DND-41 (cell line): ENCODE data around the gene SEMA4A.

Source experiments
- ATAC-seq: fragments of 200-7000 bp; cut with Tn5 transposase; 3 replicates; pipeline ENCODE4 v1.9.1; 2021; ENCODE audit warnings: low read depth; ENCODE audit not compliant: insufficient read depth
- DNase-seq: peaks from one replicate; pipeline ENCODE4 v3.0.0-alpha.2; 2020
- H2AFZ ChIP-seq: 2 replicates; pipeline ENCODE4 v1.6.0; 2012; ENCODE audit warnings: low read depth, low read length
- H3K27ac ChIP-seq: 2 replicates; pipeline ENCODE4 v1.5.1; 2012; ENCODE audit warnings: low read length, inconsistent platforms
- H3K27me3 ChIP-seq: fragments of 200-600 bp; sonication (generic); 2 replicates; pipeline ENCODE4 v1.6.0; 2012; ENCODE audit warnings: low read length, mild to moderate bottlenecking, inconsistent platforms; ENCODE audit not compliant: insufficient read depth, poor library complexity
- H3K36me3 ChIP-seq: 2 replicates; pipeline ENCODE4 v1.5.1; 2012; ENCODE audit warnings: low read length, inconsistent platforms; ENCODE audit not compliant: insufficient read depth
- H3K4me1 ChIP-seq: 2 replicates; pipeline ENCODE4 v1.5.1; 2012; ENCODE audit warnings: mild to moderate bottlenecking, low read length; ENCODE audit not compliant: insufficient read depth
- H3K4me2 ChIP-seq: 2 replicates; pipeline ENCODE4 v1.6.0; 2012; ENCODE audit warnings: mild to moderate bottlenecking, moderate library complexity, low read length, inconsistent platforms; ENCODE audit not compliant: insufficient read depth
- H3K4me3 ChIP-seq, 2 experiments: fragments of 200-600 bp in 1 of 2; shearing (Covaris generic) in 1 of 2; 2 replicates each; pipeline ENCODE4 v1.5.1; 2012 to 2016; ENCODE audit warnings: inconsistent platforms in 2 of 2, low read length in 2 of 2, mild to moderate bottlenecking in 2 of 2, low read depth in 1 of 2, moderate library complexity in 1 of 2
- H3K79me2 ChIP-seq: 2 replicates; pipeline ENCODE4 v1.6.0; 2012; ENCODE audit warnings: low read length, inconsistent platforms; ENCODE audit not compliant: insufficient read depth
- H3K9ac ChIP-seq: 2 replicates; pipeline ENCODE4 v1.6.0; 2012; ENCODE audit warnings: low read depth, mild to moderate bottlenecking, inconsistent platforms, low read length, moderate library complexity
- H3K9me3 ChIP-seq: 2 replicates; pipeline ENCODE4 v1.5.1; 2012; ENCODE audit warnings: low read length, moderate library complexity, mild to moderate bottlenecking, inconsistent platforms; ENCODE audit not compliant: insufficient read depth, severe bottlenecking
- H4K20me1 ChIP-seq: 2 replicates; pipeline ENCODE4 v1.6.0; 2012; ENCODE audit warnings: low read length; ENCODE audit not compliant: insufficient read depth
- CTCF ChIP-seq: IDR thresholded peaks from 2 replicates; pipeline ENCODE4 v1.5.1; 2012; ENCODE audit warnings: borderline replicate concordance, low read length, moderate library complexity, mild to moderate bottlenecking; ENCODE audit not compliant: poor library complexity, severe bottlenecking; ENCODE audit errors: extremely low read depth
- EZH2 ChIP-seq: IDR thresholded peaks from 3 replicates; pipeline ENCODE4 v1.6.1; 2012; ENCODE audit warnings: borderline replicate concordance, low read depth, mild to moderate bottlenecking, moderate library complexity, low read length, inconsistent platforms; ENCODE audit not compliant: severe bottlenecking

Gene SEMA4A

GRCh38 chr1:156221986-156222692 lies 68.8 kb downstream of the SEMA4A start:
- no peaks in the 10 kb centered on the region for H3K4me1 ChIP-seq
- H3K36me3 ChIP-seq, result peaks cover 35% of the 10 kb centered on the region
- no peak overlapping the region for H3K4me2 ChIP-seq
- no peaks in the 10 kb centered on the region for H3K9me3 ChIP-seq
- no peaks in the 10 kb centered on the region for H3K27me3 ChIP-seq
- H4K20me1 ChIP-seq, result no peaks in the 10 kb centered on the region; the same call in 1 of the 2 replicates
- ATAC-seq (no peak), DNase-seq (no peak)
- H3K4me3 ChIP-seq, result no peak overlapping the region
- H3K79me2 ChIP-seq, result peaks cover 20% of the 10 kb centered on the region
- no peak overlapping the region for H3K9ac ChIP-seq
- no peak overlapping the region for H2AFZ ChIP-seq
- no peak overlapping the region for H3K27ac ChIP-seq
- TF ChIP-seq EZH2 (no peak), CTCF (no peak)

- Histone ChIP-seq H3K9me3 (no peaks in the 10 kb centered on the region), H3K79me2 (peaks cover 3% of the 10 kb centered on the region; the same call in 1 of the 2 replicates), H2AFZ (no peak overlapping the region), H3K4me2 (no peak overlapping the region), H3K27ac (no peak overlapping the region), H3K27me3 (no peaks in the 10 kb centered on the region), H3K4me1 (no peaks in the 10 kb centered on the region), H3K36me3 (peaks cover 46% of the 10 kb centered on the region), H3K9ac (no peak overlapping the region), H3K4me3 (no peak overlapping the region), H4K20me1 (no peaks in the 10 kb centered on the region)
- DNase-seq (no peak), ATAC-seq (no peak)
- TF ChIP-seq CTCF (no peak), EZH2 (no peak)
These were observed 72.3 kb downstream of the SEMA4A start for GRCh38 chr1:156225677-156226014.

GRCh38 chr1:156226116-156226538 lies 72.7 kb downstream of the SEMA4A start:
- no peak overlapping the region for H3K4me2 ChIP-seq
- no peaks in the 10 kb centered on the region for H3K27me3 ChIP-seq
- no peak overlapping the region for H2AFZ ChIP-seq
- H4K20me1 ChIP-seq, result no peaks in the 10 kb centered on the region
- no peak for DNase-seq
- TF ChIP-seq CTCF (no peak), EZH2 (no peak)
- no peaks in the 10 kb centered on the region for H3K4me1 ChIP-seq
- no peak overlapping the region for H3K4me3 ChIP-seq
- H3K9me3 ChIP-seq, result no peaks in the 10 kb centered on the region
- H3K27ac ChIP-seq, result no peak overlapping the region
- peaks cover 3% of the 10 kb centered on the region; the same call in 1 of the 2 replicates for H3K79me2 ChIP-seq
- no peak overlapping the region for H3K9ac ChIP-seq
- no peak for ATAC-seq
- peaks cover 42% of the 10 kb centered on the region for H3K36me3 ChIP-seq
